ENCODE data around the gene TECR.
"Not testable (repeated sequence)": the region's sequence is repeated elsewhere in the genome, so short reads cannot be mapped to it uniquely, and the experiment has no call there.

- not testable (repeated sequence) for TF ChIP-seq CTCF, EP300, POLR2A, POLR2AphosphoS5 (IDR thresholded peaks at IDR 0.05)
These were observed 55.0 kb downstream of the TECR start for GRCh38 chr19:14584372-14584771.
